HG03521 (cell line): ENCODE measurements around the gene TST.

ENCODE experiments used
- ATAC-seq: cut with Tn5 transposase; IDR thresholded peaks from one replicate; pipeline ENCODE4 v1.9.1; 2021; ENCODE audit warnings: mild to moderate bottlenecking, moderate library complexity; ENCODE audit not compliant: unreplicated experiment

Gene TST

GRCh38 chr22:37032535-37033460 is 13.6 kb upstream of the TST start:
- no peak for ATAC-seq

- ATAC-seq: no peak
These were observed 12.9 kb upstream of the TST start for GRCh38 chr22:37032134-37032534.

- ATAC-seq: no peak
These were observed 11.5 kb upstream of the TST start for GRCh38 chr22:37030560-37031281.

DNA sequence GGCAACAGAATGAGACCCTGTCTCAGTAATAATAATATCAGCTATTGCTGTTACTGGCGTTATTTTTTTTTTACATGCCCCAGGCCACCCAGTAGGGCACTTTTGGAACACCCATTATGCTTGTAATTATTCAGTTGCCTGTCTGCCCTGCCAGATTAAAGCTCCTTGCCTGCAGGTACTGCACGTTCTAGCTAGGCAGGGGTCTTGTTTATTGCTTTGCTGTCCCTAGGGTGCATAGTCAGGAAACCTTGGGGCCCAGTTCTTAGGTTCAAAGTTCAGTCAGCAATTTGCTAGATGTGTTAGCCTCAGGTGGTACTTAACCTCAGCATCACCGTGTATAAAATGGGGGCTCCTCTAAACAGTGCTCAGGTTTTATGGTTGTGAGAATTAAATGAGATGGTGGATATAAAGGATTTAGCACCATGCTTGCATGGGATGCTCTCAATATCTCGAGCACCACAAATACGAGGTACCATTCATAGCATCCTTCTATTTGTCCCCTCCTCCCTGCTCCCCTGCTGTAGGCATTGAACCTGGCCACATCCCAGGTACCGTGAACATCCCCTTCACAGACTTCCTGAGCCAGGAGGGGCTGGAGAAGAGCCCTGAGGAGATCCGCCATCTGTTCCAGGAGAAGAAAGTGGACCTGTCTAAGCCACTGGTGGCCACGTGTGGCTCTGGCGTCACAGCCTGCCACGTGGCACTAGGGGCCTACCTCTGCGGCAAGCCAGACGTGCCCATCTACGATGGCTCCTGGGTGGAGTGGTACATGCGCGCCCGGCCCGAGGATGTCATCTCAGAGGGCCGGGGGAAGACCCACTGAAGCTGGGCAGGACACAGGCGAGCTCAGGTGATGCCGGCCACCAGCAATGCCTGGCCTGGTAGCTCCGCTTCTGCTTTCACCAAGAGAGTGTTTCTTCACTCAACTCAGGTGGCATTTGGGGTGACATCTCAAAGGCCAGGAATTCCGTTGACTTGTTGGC is 9.7 kb upstream of the TST start:
- ATAC-seq: no peak

- ATAC-seq: no peak
These were observed 8.3 kb upstream of the TST start for GRCh38 chr22:37027556-37027955.

GRCh38 chr22:37026325-37026724 is 7.1 kb upstream of the TST start:
- no peak for ATAC-seq

DNA sequence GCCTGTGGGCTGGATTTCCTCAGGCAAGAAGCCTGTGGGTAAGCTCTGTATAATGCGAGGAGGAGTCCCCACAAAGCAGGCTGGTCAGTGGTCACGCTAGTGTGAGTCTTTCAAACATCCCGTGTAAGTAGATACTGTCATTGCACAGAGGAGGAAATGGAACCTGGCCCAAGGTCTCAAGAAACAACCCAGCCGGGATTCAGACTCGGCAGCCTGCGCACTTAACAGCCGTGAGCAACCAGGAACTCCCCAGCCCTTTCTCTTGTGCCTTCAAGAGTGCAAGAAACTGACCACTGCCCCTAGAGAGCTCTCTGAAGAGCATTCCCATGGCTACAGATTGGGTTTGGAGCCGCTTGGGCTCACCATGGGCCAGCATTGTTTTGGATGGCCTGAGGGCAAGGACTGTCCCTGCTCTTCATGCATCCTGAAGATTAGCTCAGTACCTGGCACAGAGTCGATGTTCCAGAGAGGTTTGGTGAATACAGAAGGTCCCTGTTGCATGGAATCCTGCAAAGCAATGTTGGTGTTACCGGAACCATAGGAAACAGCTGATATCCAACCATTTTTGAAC is 6.3 kb upstream of the TST start:
- no peak for ATAC-seq

DNA sequence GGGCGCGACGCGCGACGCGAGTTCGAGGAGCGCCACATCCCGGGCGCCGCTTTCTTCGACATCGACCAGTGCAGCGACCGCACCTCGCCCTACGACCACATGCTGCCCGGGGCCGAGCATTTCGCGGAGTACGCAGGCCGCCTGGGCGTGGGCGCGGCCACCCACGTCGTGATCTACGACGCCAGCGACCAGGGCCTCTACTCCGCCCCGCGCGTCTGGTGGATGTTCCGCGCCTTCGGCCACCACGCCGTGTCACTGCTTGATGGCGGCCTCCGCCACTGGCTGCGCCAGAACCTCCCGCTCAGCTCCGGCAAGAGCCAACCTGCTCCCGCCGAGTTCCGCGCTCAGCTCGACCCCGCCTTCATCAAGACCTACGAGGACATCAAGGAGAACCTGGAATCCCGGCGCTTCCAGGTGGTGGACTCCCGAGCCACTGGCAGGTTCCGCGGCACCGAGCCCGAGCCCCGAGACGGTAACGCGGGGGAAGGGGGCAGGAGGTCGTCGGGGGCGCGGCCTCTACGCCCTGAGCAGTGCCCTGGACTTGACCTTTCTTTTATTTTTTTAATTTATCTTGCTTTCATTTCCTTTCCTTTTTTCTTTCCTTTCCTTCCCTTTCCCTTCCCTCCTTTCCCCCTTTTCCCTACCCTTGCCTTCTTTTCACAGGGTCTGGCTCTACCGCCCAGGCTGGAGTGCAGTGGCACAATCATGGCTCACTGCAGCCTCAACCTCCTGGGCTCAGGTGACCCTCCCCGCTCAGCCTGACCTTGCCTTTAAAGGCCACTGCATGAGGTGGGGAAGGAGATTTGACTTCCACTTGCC is 5.3 kb upstream of the TST start:
- no peak for ATAC-seq

DNA sequence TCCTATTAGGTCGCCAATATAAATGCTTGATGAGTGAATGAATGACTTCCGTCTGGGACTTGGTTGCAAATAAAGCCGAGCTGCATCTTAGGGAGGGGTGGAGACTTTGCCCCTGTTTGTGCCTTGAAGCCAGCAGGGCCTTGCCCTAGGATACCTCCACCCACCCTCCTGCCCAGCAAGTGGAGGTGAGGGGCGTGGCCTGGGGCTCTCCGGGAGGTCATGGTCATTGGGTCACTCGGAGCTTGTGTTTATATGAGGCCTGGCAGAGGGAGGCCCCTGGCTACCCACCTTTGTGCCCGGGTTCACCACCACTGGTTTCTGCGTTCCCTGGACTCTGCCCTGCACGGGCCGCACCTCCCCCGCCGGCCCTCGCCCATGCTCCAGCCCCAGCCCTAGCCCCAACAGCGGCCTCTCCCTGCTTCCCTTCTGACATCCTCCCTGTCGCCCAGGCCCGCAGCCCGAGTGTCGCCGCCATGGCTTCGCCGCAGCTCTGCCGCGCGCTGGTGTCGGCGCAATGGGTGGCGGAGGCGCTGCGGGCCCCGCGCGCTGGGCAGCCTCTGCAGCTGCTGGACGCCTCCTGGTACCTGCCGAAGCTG is 4.6 kb upstream of the TST start:
- no peak for ATAC-seq

DNA sequence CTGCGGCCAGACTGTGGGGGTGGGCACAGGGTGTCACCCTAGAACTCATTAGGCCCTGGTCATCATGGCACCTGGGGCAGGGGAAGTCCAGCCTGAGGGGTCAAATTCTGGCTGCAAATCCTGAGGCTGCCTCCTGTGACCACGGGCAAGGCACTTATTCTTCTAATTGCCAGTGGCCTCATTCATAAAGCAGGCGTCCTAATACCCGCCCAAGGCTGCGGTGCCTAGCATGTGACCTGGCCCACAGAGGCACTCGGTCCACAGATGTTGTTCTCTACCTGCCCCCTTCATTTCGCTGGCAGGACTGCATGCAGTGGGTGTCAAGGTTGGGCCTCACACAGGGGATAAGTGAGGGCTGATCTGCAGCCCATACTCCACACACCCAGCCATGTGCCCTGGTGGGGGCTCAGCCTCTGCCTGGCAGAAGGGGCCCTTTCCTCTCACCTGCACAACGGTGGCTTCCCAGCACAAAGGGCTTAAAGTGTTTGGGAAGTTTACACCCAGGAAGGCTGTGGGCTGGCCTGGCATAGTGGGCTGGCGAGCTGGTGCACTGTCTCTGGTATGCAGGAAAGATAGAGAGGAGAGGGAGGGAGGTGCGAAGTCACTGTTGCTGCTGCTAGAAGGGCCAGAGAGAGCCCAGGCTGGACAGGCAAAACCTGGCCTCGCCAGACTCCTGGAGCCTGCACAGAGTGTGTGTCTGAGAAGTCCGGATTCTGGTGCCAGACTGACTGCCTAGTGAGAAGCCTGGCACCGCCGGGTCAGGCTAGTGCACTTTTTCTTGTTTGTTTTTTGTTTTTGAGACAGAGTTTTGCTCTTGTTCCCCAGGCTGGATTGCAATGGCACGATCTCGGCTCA is 3.5 kb upstream of the TST start:
- no peak for ATAC-seq

DNA sequence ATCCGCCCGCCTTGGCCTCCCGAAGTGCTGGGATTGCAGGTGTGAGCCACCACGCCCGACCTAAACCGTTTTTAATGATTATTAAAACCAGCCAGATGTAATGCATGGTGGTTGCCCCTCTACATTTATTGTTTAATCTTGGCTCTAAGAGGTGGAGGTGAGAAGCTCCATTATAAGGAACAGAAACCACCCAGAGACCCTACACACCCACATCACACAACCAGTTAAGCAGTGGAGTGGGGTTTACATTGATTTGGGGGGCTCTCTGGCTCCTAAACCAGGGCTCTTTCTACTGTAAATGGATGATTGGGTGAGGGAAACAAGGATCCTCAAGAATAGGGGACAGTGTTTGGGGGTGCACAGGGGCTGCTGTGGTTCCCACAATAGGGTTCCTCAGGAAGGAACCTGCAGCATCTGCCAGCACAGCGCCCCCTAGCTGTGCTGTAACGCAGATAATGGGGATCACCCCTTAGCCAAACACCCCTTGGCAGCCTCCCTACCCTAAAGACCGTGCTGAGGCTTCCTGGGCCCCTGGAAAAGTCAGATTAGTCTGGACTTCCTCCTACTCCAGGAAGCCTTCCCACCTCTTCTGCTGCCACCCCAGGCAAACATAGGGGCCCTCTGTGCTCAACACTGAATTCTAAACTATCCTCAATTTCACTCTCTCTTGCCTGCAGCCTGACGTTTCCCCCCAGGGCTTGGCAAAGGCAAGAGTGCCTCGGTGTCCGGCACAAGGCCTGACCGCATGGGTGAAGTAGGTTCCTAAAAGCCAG is 2.6 kb upstream of the TST start:
- no peak for ATAC-seq

GRCh38 chr22:37021041-37021440 is 1.8 kb upstream of the TST start:
- ATAC-seq: no peak

- ATAC-seq: no peak
These were observed 889 bp upstream of the TST start for GRCh38 chr22:37020192-37020479.

DNA sequence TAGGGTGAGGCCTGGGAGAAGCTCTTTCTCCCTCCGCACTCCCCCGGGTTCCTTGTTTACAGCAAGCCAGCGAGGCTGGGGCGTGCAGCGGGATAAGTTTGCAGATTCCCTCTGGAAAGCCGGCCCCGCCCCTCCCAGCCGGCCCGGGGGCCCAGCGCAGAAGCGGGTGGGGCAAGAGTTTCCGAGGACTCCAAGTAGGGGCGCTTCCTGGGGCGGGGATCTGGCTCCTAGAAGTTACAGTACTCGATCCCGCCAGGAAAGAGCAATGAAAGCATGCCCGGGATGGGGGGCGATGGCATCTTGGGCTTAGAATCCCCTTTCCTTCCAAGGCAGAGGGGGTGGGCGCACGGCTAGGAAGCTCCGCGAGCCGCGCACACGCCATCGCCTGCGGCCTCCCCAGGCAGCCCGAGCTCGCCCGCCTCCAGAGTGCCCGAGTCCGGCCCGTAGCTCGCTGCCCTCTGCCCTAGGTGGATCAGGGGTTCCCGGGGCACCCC is 385 bp downstream of the TST start:
- no peak for ATAC-seq

DNA sequence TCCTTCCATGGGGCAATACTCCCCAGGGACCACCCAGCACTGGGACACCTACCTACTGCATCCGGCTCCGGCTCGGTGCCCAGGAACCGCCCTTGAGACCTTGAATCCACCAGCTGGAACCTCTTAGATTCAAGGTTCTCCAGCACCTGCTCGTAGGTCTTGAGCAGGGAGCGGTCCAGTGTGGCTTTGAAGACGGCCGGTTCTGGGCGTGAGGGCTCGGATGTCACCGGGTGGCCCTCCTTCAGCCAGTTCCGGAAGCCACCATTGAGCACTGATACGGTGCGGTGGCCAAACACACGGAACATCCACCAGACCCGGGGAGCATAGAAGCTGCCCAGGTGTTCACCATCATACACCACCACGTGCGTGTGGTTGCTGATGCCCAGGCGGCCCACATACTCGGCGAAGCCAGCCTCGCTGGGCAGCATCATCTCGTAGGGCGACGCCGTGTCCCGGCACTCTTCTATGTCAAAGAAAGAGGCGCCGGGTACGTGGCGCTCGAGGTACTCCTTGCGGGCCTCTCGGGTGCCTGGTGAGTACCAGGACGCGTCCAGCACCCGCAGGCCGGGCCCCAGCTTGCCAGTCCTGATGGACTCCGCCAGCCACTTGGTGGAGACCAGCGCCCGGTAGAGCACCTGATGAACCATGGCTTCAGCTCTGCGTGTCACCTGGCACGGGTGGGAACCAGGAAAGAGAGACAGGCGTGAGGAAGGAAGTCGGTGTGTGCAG is 997 bp downstream of the TST start:
- ATAC-seq: no peak

DNA sequence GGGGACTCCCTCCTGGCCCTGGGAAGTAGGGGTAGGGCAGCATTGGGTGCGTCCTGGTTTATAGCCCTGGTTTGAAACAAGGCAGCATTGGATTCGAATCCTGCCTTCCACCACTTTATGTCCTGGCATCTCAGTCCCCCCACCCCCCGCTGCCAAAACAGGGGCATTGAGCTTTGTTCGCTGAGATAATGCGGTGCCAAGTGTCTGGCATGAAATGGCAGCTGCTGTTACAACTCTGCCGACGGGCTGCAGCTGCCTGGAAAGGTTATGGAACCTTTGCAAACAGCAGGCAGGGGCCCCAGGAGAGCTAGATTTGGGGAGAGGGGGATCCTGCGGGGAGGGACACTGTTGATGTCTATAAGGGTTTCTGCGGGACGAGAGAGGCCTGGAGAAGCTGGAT is 1.9 kb downstream of the TST start:
- ATAC-seq: no peak
